CD4-positive, alpha-beta T cell treated with Interleukin-6 for 4 hours (primary cell): ENCODE measurements around the gene MBNL1.
A peak's percentile ranks its signal among the peaks of the same experiment; 100 is the strongest.
"Not testable (repeated sequence)": the region's sequence is repeated elsewhere in the genome, so short reads cannot be mapped to it uniquely, and the experiment has no call there.

Source experiments
- DNase-seq: peaks from one replicate; pipeline ENCODE4 v3.0.0-alpha.2; 2020; ENCODE audit warnings: mixed read lengths

The MBNL1 gene

DNA sequence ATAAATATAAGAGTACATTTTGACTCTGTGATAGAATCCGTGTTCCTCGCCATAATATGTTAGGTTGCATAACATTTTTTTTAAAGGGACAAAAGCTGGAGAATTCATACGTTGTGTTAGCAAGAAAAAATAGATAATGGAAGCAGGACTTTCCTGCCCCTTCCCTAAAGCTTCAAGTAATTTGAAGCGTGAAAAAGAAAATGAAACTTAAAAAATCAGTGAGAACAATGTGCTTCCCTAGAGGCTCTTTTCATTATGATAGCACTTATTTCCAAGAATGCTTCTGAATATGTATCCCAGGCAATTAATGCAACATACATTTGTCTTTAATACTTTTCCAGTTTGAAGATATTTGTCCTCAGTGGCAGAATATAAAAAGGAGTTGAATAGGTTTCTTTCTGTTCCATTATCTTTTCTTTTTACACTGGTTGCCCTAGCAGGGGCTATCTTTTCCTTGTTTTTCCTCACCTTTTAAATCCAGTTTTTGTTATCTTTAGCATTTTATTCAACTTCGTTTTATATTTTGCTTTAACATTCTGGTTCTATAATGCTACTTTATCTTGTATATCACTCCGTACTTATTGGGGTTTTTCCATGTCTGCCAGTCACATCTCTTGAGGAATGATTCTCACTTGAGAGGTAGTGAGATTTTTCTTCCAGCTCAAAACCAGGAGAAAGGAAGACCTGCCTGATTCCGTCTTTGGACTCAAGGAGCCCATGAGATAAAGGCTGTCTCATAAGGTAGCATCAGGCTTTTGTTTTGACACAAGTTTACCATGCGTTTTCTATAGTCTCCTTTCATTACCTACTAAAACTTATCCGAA, 113.8 kb downstream of the MBNL1 start:
- DNase-seq, result no peak

DNA sequence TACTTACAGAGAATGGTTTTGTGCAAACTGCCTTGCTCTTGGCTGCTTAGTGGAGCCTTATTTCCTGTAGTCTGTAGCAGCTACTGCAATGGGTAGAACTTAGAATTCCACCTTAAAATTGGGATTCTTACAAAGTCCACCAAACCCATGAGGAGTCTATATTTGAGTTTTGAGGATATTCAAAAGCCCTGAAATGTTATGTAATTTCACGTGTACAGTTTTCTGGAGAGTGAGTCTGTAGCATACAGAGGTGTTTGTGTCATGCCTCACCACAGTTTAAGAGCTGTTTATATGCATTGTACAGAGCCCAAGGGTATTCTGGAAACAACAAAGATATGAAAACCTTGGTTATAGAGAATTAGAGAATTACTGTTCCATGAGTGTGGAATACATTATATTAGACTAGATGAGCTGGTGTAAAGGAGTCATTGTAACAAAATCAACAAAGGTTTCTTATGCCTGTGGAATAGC, 114.4 kb downstream of the MBNL1 start:
- DNase-seq, result no peak

DNA sequence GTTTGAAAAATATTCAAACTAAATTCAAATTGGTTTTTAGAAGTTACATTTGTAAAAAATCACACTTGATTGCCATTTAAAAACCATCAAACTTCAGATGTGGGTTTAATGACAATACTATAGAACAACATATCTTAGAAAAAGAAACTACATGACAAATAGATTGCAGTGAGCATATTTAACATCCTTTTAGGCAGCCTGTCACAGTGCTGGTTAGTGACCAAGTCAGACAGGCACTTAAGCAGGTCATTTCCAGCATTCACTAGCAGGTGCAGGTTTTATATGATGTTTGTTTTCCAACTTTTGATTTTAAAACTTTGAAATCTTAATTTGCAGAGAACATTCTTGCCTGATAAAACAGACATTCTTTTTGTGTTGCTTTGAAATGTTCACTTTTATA, 115.7 kb downstream of the MBNL1 start:
- no peak for DNase-seq

- DNase-seq, result no peak
These were observed 117.0 kb downstream of the MBNL1 start for GRCh38 chr3:152385761-152386160.

GRCh38 chr3:152386208-152386607, 117.5 kb downstream of the MBNL1 start:
- DNase-seq, result no peak

DNA sequence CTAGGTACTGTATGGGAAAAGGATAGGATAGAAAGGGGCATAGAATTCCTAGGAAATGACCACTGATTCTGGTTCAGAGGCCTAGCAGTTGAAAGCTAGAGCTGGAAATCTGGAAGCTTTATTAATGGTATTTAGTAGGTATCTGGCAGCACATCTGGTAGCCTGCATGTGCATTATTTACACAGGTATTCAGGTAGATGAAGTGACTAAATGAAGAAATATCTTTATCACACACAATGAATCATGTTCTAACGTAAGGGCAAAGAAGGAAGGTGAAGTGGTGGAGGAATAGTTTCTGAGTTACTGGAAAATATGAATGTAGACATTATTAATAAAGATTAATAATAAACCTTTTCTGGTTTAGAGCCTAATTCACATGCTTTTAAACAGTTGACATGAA, 119.9 kb downstream of the MBNL1 start:
- DNase-seq, result no peak

- no peak for DNase-seq
These were observed 120.7 kb downstream of the MBNL1 start for GRCh38 chr3:152389316-152389934.

DNA sequence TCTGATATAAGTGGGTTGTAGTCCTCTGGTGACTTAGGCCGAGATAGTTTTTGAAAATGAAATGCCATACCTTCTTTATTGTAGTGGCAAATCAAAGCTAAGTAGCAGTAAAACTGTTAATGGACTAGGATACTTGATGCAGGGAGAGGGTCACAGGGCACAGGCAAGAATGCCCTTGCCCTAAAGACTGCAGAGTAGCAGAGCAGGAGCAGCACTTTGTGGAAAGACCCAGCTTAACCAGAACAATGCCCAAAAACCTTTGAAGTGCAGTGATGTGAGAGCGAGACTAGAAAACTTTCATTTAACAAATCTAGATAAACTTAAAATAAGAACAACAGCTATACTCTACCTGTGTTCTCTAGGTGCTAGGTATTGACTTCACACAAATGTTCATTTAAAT, 121.9 kb downstream of the MBNL1 start:
- DNase-seq, result no peak

DNA sequence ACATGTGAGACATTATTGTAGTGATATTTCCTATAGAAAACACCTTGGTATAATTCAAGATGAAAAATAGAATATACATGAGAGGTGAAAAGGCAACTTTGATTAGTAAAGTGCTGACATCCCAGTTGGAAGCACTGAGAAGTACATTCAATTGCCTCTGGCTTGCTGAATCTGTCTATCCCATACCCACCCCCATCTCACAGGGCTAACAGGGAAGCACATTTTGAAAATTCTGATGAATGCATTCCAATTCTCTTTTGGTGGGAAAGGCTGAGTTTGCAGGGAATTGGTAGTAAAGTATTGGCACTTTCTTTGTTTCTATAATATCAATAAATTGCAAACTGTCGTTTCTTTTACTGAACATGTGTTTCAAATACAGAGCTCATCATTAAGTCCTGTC, 122.9 kb downstream of the MBNL1 start:
- DNase-seq, result no peak

GRCh38 chr3:152392272-152392880, 123.6 kb downstream of the MBNL1 start:
- no peak for DNase-seq

DNA sequence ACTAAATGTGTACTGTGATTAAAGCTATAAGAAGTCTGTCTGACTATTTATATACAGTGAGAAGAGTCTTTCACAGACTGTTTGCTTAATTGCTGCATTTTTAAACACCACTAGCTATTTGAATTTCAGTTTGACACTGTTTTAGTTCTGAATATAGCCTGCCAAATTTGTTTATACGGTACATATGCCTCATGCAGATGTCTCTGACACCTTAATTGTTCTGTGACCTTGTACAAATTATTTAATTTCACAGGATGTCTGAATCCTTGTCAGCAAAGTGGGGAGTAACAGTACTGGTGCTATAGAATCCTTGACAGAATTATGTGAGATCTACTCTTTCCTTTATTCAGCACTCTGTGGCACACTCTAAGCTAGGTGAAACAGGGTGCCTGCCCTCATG, 125.5 kb downstream of the MBNL1 start:
- no peak for DNase-seq

DNA sequence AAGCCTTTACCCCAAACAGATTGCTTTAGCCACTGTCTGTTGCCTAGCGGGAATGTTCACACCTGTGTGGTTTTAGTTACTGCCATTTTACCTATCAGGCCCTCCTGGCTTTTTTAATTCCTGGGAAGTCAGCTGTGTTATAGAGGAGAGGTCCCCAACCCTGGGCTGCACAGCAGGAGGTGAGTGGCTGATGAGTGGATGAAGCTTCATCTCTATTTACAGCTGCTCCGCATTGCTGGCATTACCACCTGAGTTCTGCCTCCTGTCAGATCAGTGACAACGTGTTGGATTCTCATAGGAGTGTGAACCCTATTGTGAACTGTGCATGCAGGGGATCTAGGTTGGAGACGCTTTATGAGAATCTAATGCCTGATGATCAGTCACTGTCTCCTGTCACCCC, 127.0 kb downstream of the MBNL1 start:
- DNase-seq, result no peak

DNA sequence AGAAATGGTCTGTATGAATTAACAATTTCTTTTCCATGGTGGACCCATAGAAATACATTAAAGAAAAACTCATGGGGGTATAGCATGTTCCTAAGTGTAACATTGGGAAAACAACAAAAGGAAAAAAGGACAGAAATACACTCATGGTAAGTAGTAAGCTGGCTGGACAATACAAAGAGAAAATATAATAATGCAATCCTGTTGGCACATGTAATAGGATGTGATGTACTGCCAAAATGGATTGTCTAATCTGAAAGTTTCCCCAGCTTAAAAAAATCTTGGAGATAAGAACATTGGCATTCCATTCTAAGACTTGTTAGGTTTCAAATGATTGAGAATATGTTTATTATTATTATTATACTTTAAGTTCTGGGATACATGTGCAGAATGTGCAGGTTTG, 128.1 kb downstream of the MBNL1 start:
- DNase-seq, result no peak

DNA sequence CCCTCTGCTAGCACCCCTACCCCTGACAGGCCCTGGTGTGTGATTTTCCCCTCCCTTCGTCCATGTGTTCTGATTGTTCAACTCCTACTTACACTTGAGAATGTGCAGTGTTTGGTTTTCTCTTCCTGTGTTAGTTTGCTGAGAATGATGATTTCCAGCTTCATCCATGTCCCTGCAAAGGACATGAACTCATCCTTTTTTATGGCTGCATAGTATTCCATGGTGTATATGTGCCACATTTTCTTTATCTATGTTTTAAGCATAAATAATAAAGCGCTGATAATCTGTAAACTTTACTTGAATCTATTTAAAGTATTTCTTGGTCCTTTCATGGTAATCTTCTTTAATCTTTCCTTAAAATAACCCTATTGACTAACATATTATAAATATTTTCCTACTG, 128.6 kb downstream of the MBNL1 start:
- DNase-seq, result not testable (repeated sequence)

DNA sequence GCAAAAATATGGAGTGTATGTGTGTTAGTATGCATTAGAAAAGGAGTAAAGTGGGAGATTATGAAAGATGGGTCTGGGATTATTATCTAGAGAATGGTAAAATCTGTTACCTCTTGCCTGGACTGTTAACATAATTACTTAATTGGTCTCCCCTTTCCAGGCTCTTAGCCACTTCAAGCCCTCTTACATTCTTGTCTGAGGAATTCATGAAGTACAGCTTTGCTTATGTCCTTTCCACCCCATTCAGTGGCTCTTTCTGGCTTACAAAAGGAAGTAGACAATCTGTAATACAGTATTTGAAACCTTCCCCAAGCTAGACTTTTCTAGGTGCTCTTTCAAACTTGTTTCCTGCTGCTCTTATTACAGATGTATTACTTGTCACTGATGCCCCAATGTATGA, 129.8 kb downstream of the MBNL1 start:
- no peak for DNase-seq

DNA sequence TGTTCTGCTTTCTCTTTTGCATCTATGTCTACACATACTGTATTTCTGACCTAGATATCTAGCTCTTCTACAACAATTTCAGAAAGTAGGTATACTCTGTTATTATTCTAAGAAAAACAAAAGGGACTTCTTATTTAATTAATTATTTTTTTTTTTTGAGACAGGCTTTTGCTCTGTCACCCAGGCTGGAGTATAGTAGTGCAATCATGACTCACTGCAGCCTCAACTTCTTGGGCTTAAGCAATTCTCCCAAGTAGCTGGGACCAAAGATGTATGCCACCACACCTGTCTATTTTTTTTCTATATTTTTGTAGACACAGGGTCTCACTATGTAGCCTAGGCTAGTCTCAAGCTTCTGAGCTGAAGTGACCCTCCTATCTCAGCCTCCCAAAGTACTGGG, 130.6 kb downstream of the MBNL1 start:
- peak; percentile 30 for DNase-seq

- DNase-seq, result no peak
These were observed 132.2 kb downstream of the MBNL1 start for GRCh38 chr3:152400887-152401286.

DNA sequence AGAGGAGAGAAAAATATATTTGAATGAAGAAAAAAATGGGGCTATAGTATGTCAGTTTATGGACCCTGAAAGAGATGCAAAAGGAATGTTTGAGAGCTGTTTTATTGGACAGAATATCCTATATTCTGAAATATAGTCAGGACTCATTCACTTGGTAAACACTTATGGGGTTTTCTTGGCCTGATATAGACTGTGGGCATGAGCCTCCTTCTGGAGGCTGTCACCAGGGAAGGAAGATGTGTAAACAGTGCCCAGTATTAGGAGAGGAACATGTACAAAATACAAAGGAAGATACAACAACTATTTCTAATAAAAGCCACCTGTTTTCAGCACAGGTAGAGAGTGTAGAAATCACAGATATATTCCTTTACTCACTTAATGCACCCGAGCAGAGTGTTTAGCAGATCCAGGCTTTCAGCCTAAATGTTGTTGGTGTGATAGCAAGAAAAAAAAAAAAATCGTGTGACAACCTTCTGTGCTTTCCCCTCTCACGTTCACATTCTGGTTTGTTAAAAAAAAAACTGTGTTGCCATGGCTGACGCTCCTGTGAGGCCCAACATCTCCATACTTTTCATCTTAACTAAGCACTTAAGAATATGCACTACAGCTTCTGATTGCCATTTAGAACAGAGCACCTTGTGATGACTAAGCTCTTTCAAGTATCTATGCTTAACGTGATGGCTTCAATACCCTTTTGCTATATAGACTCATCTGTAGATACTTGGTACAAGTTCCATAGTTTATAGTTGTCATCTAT, 134.1 kb downstream of the MBNL1 start:
- DNase-seq, result peak; percentile 23

- no peak for DNase-seq
These were observed 134.9 kb downstream of the MBNL1 start for GRCh38 chr3:152403632-152404066.

- DNase-seq, result no peak
These were observed 136.2 kb downstream of the MBNL1 start for GRCh38 chr3:152404976-152405375.

- DNase-seq, result no peak
These were observed 137.4 kb downstream of the MBNL1 start for GRCh38 chr3:152405915-152406802.

- no peak for DNase-seq
These were observed 144.5 kb downstream of the MBNL1 start for GRCh38 chr3:152413240-152413639.
